Activated CD4-positive, CD25-positive, alpha-beta regulatory T cell treated with anti-CD3 and anti-CD28 coated beads, Interleukin-2, amount 50 U/mL, for 72 hours (primary cell): Measurements from ENCODE around the gene RWDD4.
"Not testable (repeated sequence)": the region's sequence is repeated elsewhere in the genome, so short reads cannot be mapped to it uniquely, and the experiment has no call there.

Experiments used
- DNase-seq: peaks from one replicate; pipeline ENCODE4 v3.0.0; 2021

RWDD4 gene

GRCh38 chr4:183635321-183635720, 23.7 kb downstream of the RWDD4 start:
- DNase-seq, result no peak

- DNase-seq, result no peak
Observed at GRCh38 chr4:183633476-183634400, 25.2 kb downstream of the RWDD4 start.

- DNase-seq, result no peak
Observed at GRCh38 chr4:183632689-183633088, 26.3 kb downstream of the RWDD4 start.

GRCh38 chr4:183631577-183632198, 27.3 kb downstream of the RWDD4 start:
- DNase-seq, result no peak

- DNase-seq, result no peak
Observed at GRCh38 chr4:183627979-183628588, 30.9 kb downstream of the RWDD4 start.

GRCh38 chr4:183627286-183627685, 31.7 kb downstream of the RWDD4 start:
- DNase-seq, result not testable (repeated sequence)

GRCh38 chr4:183626168-183626567, 32.8 kb downstream of the RWDD4 start:
- DNase-seq, result no peak

- DNase-seq, result no peak
Observed at GRCh38 chr4:183624548-183624947, 34.4 kb downstream of the RWDD4 start.

- no peak for DNase-seq
Observed at GRCh38 chr4:183621875-183622274, 37.1 kb downstream of the RWDD4 start.

GRCh38 chr4:183620421-183620820, 38.6 kb downstream of the RWDD4 start:
- no peak for DNase-seq

- no peak for DNase-seq
Observed at GRCh38 chr4:183618681-183619080, 40.3 kb downstream of the RWDD4 start.

GRCh38 chr4:183617075-183617474, 41.9 kb downstream of the RWDD4 start:
- DNase-seq, result no peak

- no peak for DNase-seq
Observed at GRCh38 chr4:183612329-183613250, 46.4 kb downstream of the RWDD4 start.

- DNase-seq, result no peak
Observed at GRCh38 chr4:183611210-183611830, 47.7 kb downstream of the RWDD4 start.

- no peak for DNase-seq
Observed at GRCh38 chr4:183610613-183611012, 48.4 kb downstream of the RWDD4 start.

- no peak for DNase-seq
Observed at GRCh38 chr4:183610033-183610432, 49.0 kb downstream of the RWDD4 start.

- DNase-seq, result no peak
Observed at GRCh38 chr4:183609151-183609550, 49.8 kb downstream of the RWDD4 start.

GRCh38 chr4:183607894-183608293, 51.1 kb downstream of the RWDD4 start:
- no peak for DNase-seq

GRCh38 chr4:183602557-183603027, 56.4 kb downstream of the RWDD4 start:
- no peak for DNase-seq

GRCh38 chr4:183601381-183601780, 57.6 kb downstream of the RWDD4 start:
- DNase-seq, result no peak

GRCh38 chr4:183600189-183600685, 58.7 kb downstream of the RWDD4 start:
- DNase-seq, result no peak

GRCh38 chr4:183599690-183600089, 59.3 kb downstream of the RWDD4 start:
- no peak for DNase-seq
